Endothelial cell of umbilical vein (primary cell): Measurements from ENCODE around the gene ZNF454.

ENCODE experiments used
- CTCF ChIP-seq, 2 donors: IDR thresholded peaks; 1 replicate in 1 of 2; 2 replicates in 1 of 2; pipeline ENCODE4 v1.5.1; 2011; ENCODE audit warnings: low read length in 2 of 2, mild to moderate bottlenecking in 2 of 2, moderate library complexity in 2 of 2, control low read depth in 1 of 2, inconsistent platforms in 1 of 2, low read depth in 1 of 2; ENCODE audit not compliant: insufficient read depth in 1 of 2; ENCODE audit errors: extremely low read depth in 1 of 2
- EZH2 ChIP-seq: IDR thresholded peaks from 2 replicates; pipeline ENCODE4 v1.6.1; 2012; ENCODE audit warnings: borderline replicate concordance, low read depth, mild to moderate bottlenecking, moderate library complexity, low read length, inconsistent platforms; ENCODE audit not compliant: severe bottlenecking
- MAX ChIP-seq: IDR thresholded peaks from 2 replicates; pipeline ENCODE4 v1.6.1; 2011; ENCODE audit not compliant: insufficient read depth, insufficient read length
- POLR2A ChIP-seq: IDR thresholded peaks from 2 replicates; pipeline ENCODE4 v1.6.1; 2012; ENCODE audit warnings: low read depth, mild to moderate bottlenecking, control low read depth, low read length
- POLR2AphosphoS5 ChIP-seq: IDR thresholded peaks from 2 replicates; pipeline ENCODE4 v1.6.1; 2012; ENCODE audit warnings: low read depth, mild to moderate bottlenecking, control low read depth, low read length, moderate library complexity; ENCODE audit not compliant: insufficient read depth

- TF ChIP-seq CTCF (IDR thresholded peaks at IDR 0.05; ENCODE audit: extremely low read depth in 1 of 2, insufficient read depth in 1 of 2, low read depth in 1 of 2, low read length in 2 of 2) (no peak), EZH2 (no peak), MAX (no peak), POLR2AphosphoS5 (no peak), POLR2A (no peak)
Measured at GRCh38 chr5:178988436-178989220, 47.6 kb downstream of the ZNF454 start.
